Measurements from ENCODE around the gene SHC1.

The SHC1 gene

DNA sequence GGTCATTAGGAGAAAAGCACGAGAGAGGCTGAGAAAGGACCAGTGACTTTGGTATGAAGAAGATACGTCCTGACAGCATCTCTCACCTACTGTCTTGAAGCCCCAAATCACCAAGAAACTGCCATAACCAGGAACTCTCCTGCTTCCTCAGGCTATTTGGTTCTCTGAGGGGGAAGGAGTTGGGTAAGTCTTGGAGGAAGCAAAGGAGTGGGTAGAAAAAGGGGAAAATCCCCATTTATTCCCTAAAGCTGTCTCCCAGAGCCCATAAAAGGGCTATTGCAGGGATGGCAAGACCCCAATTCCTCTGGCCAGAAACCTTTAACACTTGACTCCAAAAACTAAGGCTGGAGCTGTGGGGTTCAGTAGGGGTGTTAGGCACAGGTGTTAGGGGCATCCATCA lies 12.5 kb downstream of the SHC1 start:
- no peaks in the 10 kb centered on the region for H3K9me3 ChIP-seq (ENCODE audit: control insufficient read depth, insufficient read depth, low read depth, low read length)
- H3K4me1 ChIP-seq (ENCODE audit: control insufficient read depth, insufficient read depth, low read length), result peaks cover 9% of the 10 kb centered on the region
- H3K27ac ChIP-seq (ENCODE audit: extremely low read depth, low read depth, low read length), result no peak overlapping the region
- no peak overlapping the region for H3K4me3 ChIP-seq (ENCODE audit: low read depth, low read length)
- H3K36me3 ChIP-seq (ENCODE audit: control insufficient read depth in 2 of 2, insufficient read depth in 1 of 2, low read length in 2 of 2), result peaks cover 3 to 24% of the 10 kb centered on the region in 2 experiments
- TF ChIP-seq, protein P1, sequence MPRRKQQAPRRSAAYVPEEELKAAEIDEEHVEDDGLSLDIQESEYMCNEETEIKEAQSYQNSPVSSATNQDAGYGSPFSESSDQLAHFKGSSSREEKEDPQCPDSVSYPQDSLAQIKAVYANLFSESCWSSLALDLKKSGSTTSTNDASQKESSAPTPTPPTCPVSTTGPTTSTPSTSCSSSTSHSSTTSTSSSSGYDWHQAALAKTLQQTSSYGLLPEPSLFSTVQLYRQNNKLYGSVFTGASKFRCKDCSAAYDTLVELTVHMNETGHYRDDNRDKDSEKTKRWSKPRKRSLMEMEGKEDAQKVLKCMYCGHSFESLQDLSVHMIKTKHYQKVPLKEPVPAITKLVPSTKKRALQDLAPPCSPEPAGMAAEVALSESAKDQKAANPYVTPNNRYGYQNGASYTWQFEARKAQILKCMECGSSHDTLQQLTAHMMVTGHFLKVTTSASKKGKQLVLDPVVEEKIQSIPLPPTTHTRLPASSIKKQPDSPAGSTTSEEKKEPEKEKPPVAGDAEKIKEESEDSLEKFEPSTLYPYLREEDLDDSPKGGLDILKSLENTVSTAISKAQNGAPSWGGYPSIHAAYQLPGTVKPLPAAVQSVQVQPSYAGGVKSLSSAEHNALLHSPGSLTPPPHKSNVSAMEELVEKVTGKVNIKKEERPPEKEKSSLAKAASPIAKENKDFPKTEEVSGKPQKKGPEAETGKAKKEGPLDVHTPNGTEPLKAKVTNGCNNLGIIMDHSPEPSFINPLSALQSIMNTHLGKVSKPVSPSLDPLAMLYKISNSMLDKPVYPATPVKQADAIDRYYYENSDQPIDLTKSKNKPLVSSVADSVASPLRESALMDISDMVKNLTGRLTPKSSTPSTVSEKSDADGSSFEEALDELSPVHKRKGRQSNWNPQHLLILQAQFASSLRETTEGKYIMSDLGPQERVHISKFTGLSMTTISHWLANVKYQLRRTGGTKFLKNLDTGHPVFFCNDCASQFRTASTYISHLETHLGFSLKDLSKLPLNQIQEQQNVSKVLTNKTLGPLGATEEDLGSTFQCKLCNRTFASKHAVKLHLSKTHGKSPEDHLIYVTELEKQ (tag by site-specific recombination; IDR thresholded peaks at IDR 0.05; ENCODE audit: borderline replicate concordance), result no peak
- TF ChIP-seq ZNF654 (tag by site-specific recombination; IDR thresholded peaks at IDR 0.05; ENCODE audit: low read depth), result no peak
- TF ChIP-seq, protein P2, sequence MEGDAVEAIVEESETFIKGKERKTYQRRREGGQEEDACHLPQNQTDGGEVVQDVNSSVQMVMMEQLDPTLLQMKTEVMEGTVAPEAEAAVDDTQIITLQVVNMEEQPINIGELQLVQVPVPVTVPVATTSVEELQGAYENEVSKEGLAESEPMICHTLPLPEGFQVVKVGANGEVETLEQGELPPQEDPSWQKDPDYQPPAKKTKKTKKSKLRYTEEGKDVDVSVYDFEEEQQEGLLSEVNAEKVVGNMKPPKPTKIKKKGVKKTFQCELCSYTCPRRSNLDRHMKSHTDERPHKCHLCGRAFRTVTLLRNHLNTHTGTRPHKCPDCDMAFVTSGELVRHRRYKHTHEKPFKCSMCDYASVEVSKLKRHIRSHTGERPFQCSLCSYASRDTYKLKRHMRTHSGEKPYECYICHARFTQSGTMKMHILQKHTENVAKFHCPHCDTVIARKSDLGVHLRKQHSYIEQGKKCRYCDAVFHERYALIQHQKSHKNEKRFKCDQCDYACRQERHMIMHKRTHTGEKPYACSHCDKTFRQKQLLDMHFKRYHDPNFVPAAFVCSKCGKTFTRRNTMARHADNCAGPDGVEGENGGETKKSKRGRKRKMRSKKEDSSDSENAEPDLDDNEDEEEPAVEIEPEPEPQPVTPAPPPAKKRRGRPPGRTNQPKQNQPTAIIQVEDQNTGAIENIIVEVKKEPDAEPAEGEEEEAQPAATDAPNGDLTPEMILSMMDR (tag by site-specific recombination; IDR thresholded peaks at IDR 0.05), result no peak
- ChIA-PET CTCF (interaction anchor here (0.6 kb wide), 1 partner anchor 211 kb away, joined by 3 read pairs; no protein-coding TSS in a partner anchor), POLR2A (interaction anchor here (3.9 kb wide), 1 partner anchor 14 kb away, joined by 41 read pairs; the partner anchor contains the start of gene SHC1)

DNA sequence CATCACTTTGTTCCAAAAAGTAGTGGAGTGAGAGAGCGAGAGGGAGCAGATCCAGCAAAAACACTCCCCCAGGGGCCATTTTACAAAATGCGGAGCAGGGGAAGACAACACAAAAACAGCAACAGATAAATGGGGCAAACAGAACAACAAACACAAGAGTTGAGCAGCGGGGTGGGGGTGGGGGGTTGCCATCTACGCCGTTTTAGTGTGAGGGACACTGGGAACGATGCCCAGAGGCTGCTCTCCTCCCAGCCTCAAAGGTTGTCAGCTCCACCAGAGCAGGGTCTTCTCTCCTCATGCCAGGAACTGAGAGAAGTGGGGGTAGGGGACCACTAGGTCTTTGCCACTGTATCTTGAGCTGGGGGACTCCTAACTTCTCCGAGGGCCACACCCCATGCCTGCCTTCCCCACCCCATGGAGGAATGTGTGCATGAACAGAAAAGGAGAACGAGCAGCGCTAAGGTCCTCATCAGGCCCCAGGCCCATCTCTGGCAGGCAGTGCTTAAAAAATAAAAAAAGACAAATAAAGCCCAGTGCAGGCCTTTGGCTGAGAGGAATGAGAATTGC lies 13.4 kb downstream of the SHC1 start:
- peak; percentile 93 for TF ChIP-seq KLF1 (tag by site-specific recombination; IDR thresholded peaks at IDR 0.05)
- TF ChIP-seq, protein P3, sequence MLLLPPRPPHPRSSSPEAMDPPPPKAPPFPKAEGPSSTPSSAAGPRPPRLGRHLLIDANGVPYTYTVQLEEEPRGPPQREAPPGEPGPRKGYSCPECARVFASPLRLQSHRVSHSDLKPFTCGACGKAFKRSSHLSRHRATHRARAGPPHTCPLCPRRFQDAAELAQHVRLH (tag by site-specific recombination; IDR thresholded peaks at IDR 0.05), result no peak
- Histone ChIP-seq H3K27ac (ENCODE audit: extremely low read depth, low read depth, low read length) (no peak overlapping the region), H3K9me3 (ENCODE audit: control insufficient read depth, insufficient read depth, low read depth, low read length) (no peaks in the 10 kb centered on the region), H3K4me3 (ENCODE audit: low read depth, low read length) (no peak overlapping the region), H3K4me1 (ENCODE audit: control insufficient read depth, insufficient read depth, low read length) (peaks cover 5% of the 10 kb centered on the region; the same call in 1 of the 2 replicates), H3K36me3 (ENCODE audit: control insufficient read depth in 2 of 2, insufficient read depth in 1 of 2, low read length in 2 of 2) (peaks cover 3 to 22% of the 10 kb centered on the region in 2 experiments)
- POLR2A ChIA-PET, result interaction anchor here (1.2 to 3.9 kb wide), 4 partner anchors 15 to 398 kb away, joined by 3 to 41 read pairs (median 5); partner anchors contain the start of gene SHC1
- CTCF ChIA-PET, result interaction anchor here (0.6 to 3.0 kb wide), 5 partner anchors 8 to 105 kb away, joined by 3 to 9 read pairs (median 3); no protein-coding TSS in a partner anchor

DNA sequence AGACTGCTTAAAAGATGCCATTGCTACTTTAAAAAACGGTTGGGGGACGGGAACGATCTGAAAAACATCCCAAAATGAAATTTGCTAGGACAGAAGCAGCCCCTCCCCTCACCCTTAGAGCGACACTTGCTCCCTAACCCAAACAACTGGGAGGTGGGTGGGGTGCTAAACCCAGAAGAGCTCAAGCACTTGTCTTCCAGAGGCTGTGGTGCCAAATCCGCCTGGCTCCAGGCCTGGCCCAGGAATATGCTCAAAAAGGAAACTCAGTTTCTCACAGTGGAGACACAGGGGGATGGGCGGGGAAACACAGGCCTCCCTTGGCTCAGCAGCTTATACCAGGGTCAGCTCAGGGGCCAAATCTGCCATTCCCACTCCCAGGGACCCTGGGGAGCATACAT lies 14.0 kb downstream of the SHC1 start:
- ChIA-PET POLR2A (interaction anchor here (1.2 to 3.9 kb wide), 9 partner anchors 9 to 397 kb away, joined by 3 to 41 read pairs (median 5); partner anchors contain the start of genes ADAM15, PMVK and SHC1), CTCF (interaction anchor here (0.6 to 3.0 kb wide), 12 partner anchors 9 to 129 kb away, joined by 3 to 10 read pairs (median 6); partner anchors contain the start of genes ADAM15 and FLAD1)
- Histone ChIP-seq H3K27ac (ENCODE audit: extremely low read depth, low read depth, low read length) (no peak overlapping the region), H3K4me3 (ENCODE audit: low read depth, low read length) (peak overlapping the region; percentile 59), H3K4me1 (ENCODE audit: control insufficient read depth, insufficient read depth, low read length) (peaks cover 5% of the 10 kb centered on the region; the same call in 1 of the 2 replicates), H3K36me3 (ENCODE audit: control insufficient read depth in 2 of 2, insufficient read depth in 1 of 2, low read length in 2 of 2) (peaks cover 3 to 22% of the 10 kb centered on the region in 2 experiments), H3K9me3 (ENCODE audit: control insufficient read depth, insufficient read depth, low read depth, low read length) (no peaks in the 10 kb centered on the region)
- peak; percentile 84 for TF ChIP-seq ZNF341 (tag by site-specific recombination; IDR thresholded peaks at IDR 0.05; ENCODE audit: low read depth)
- TF ChIP-seq ZNF510 (tag by site-specific recombination; IDR thresholded peaks at IDR 0.05; ENCODE audit: insufficient replicate concordance), result no peak
- no peak for TF ChIP-seq ZBTB7A (tag by site-specific recombination; IDR thresholded peaks at IDR 0.05; ENCODE audit: low read depth)
- peak; percentile 96 for TF ChIP-seq ZBTB48 (tag by site-specific recombination; IDR thresholded peaks at IDR 0.05)
- TF ChIP-seq, protein P4, sequence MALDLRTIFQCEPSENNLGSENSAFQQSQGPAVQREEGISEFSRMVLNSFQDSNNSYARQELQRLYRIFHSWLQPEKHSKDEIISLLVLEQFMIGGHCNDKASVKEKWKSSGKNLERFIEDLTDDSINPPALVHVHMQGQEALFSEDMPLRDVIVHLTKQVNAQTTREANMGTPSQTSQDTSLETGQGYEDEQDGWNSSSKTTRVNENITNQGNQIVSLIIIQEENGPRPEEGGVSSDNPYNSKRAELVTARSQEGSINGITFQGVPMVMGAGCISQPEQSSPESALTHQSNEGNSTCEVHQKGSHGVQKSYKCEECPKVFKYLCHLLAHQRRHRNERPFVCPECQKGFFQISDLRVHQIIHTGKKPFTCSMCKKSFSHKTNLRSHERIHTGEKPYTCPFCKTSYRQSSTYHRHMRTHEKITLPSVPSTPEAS (tag by site-specific recombination; IDR thresholded peaks at IDR 0.05), result no peak
- no peak for TF ChIP-seq SP3 (tag by site-specific recombination; IDR thresholded peaks at IDR 0.05)
- no peak for TF ChIP-seq ZNF768 (tag by site-specific recombination; IDR thresholded peaks at IDR 0.05)
- TF ChIP-seq ZBTB20 (tag by site-specific recombination; IDR thresholded peaks at IDR 0.05), result peak; percentile 48; the same call in 1 of the 2 replicates
- no peak for TF ChIP-seq ZNF626 (tag by site-specific recombination; IDR thresholded peaks at IDR 0.05)
- no peak for TF ChIP-seq ZFP41 (tag by site-specific recombination; IDR thresholded peaks at IDR 0.05; ENCODE audit: borderline replicate concordance)
- TF ChIP-seq, protein P5, sequence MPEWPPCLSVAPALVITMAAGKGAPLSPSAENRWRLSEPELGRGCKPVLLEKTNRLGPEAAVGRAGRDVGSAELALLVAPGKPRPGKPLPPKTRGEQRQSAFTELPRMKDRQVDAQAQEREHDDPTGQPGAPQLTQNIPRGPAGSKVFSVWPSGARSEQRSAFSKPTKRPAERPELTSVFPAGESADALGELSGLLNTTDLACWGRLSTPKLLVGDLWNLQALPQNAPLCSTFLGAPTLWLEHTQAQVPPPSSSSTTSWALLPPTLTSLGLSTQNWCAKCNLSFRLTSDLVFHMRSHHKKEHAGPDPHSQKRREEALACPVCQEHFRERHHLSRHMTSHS (tag by site-specific recombination; IDR thresholded peaks at IDR 0.05), result no peak
- TF ChIP-seq ZNF350 (tag by site-specific recombination; IDR thresholded peaks at IDR 0.05), result no peak
- no peak for TF ChIP-seq REPIN1 (tag by site-specific recombination; IDR thresholded peaks at IDR 0.05; ENCODE audit: low read depth)
- 0 out of 2 replicates have a peak, but pooled peaks have one; percentile 6 for TF ChIP-seq KLF8 (tag by site-specific recombination; IDR thresholded peaks at IDR 0.05)

Data from HEK293 (cell line).